Stimulated activated CD4-positive, alpha-beta T cell treated with anti-CD3 and anti-CD28 coated beads, TNF-alpha, amount 100 ng/mL, for 48 hours (primary cell): ENCODE measurements around the gene COPZ2.
"Not testable (repeated sequence)": the region's sequence is repeated elsewhere in the genome, so short reads cannot be mapped to it uniquely, and the experiment has no call there.

Experiments
- DNase-seq, 3 donors: peaks; one replicate each; pipeline ENCODE4 v3.0.0-alpha.2; 2020; ENCODE audit warnings: low read depth in 3 of 3

The COPZ2 gene

DNA sequence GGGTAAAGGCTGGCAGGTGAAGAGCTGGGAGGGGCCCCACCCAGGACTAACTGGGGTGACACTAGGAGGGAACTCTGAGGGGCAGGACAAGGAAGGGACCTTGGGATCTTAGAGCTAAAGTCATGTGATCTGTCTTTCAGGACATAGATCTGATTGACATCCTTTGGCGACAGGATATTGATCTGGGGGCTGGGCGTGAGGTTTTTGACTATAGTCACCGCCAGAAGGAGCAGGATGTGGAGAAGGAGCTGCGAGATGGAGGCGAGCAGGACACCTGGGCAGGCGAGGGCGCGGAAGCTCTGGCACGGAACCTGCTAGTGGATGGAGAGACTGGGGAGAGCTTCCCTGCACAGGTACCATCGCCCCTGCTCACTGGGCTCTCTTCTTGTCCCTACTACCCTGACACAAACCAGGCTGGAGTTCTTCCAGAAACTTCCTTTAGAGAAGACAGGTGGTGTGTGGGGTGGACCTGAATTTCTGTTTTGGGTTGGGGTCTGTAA is 18.7 kb upstream of the COPZ2 start:
- no peak for DNase-seq

DNA sequence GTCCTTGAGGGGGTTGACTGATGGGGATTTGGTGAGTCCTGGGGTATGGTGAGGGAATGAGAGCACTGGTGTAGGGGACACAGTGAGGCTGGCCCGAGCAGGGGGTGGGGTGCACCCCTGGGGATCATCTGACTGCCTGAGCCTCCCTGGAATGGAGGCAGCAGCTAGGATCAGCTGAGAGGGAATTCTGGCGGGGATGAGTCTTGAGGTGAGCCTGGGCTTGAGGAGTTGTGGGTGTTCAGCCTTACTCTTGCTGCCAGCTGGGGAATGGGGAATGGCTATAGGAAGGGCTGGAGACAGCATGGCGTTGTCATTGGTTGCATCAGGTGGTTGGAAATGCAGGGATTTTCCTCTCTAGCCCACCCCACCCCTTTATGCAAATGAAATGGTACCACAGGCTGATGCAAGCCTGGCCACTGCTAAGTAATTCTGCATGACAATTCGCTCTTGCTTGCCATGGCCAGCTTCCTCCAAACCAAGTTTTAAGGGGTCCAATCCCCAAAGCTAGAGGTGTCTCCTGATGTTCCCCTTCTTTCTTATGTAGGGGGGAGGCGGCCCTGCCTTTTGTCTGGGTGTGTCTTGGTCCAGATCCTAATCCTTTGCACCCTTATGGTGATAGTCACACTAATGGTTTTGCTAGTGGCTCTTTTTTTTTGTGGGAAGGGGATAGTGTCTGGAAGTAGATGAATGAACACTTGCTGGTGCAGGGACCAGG is 18.1 kb upstream of the COPZ2 start:
- DNase-seq, result peak; percentile 27 to 41 (median 36)

DNA sequence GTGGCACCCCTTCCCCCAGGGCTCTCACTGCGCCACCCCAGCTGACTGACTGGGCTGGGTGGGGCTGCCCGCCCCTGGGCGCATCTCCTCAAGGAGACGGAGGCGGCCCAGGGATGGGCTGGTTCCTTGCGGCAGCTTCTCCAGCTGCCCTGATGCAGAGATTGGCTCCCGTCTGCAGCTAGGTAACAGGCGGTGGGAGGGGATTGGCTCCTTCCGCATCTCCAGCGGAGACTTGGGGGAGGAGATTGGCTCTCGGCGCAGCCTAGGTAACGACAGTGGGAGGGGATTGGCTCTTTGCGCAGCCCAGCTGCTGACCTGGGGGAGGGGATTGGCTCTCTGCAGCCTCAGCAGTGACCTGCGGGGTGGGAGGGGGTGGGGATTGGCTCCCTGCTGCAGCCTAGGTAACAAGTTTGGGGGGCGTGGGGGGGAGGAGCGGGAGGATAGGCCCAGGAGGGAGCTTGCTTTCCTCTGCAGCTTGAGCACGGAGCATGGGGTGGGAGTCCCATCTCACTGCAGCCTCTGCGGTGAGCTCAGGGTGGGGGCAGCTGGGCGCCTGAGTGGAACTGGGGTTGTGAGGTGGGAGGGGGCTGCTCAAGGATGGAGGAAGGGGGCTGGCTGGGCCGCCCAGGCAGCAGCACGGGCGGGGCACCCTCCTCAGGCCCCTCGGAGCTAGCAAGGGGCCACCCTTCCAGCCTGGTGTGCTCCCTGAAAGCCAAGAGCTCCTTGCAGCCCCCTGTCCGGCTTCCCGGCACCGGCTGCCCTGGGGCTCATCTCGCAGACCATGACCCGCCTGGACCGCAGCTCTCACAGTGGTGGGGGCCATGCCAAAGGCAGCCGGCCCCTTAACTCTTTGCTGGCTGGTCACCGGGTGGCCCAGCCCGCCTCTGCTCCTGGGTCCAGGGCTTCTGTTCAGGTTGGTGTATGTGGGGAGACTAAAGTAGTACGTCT is 16.9 kb upstream of the COPZ2 start:
- DNase-seq, result no peak

DNA sequence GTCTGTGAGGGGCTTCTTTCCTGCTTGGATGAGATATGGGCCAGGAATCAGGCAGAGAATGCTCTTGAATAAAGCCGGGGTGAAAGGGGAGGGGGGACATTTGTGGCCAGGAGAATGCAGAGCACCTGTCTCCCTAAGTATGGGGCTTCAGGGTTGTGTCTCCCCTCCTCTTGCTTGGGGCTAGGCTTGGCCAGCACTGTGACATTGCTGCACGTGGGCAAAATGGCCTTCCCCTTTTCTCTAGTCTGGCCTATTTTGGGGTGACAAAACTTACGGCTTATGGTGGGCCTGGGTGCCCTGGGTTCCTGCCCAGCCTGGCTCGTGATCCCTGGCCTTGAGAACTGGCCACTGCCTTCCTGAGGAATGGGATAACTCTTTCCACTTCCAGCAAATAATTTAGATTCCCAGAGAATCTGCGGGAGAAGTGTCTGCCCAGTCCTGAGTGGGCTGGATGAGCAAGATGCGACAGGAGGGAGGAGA is 16.2 kb upstream of the COPZ2 start:
- DNase-seq, result no peak

DNA sequence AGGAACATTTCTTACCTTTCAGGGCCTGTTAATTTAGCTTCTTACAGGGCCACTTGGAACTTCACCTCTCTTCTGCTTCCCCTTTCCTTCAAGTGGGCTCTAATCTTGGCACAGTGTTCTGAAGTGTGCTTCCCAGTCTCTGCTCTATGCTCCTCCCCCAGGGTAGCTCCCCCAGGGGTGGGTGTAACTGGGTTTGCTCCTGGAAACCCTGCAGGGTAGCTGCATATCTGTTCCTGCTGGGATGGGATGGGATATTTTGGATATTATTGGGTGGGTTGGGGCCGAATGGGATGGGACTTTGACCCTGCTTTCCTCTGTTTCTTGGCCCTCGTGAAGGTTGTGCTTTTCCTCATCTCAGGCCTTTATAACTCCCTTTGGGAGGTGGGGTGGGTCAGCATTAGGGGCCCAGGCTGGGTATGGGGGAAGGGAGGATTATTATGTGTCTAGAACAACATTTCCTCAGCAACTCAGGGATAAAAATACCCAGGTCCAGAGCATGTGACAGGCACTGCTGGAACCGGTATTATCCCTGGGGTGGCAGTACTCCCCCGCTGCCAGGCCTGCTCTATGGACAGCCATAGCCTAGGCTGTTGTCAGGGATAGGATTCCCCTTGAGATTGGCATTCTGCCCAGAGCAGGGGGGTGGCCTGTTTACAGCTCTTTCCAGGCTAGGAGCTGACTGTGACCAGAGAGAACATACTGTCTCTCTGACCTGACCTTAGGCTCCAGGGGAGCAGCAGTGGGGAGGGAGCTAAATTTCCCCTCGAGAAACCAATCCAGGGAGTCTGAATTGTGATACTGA is 15.6 kb upstream of the COPZ2 start:
- DNase-seq, result no peak

DNA sequence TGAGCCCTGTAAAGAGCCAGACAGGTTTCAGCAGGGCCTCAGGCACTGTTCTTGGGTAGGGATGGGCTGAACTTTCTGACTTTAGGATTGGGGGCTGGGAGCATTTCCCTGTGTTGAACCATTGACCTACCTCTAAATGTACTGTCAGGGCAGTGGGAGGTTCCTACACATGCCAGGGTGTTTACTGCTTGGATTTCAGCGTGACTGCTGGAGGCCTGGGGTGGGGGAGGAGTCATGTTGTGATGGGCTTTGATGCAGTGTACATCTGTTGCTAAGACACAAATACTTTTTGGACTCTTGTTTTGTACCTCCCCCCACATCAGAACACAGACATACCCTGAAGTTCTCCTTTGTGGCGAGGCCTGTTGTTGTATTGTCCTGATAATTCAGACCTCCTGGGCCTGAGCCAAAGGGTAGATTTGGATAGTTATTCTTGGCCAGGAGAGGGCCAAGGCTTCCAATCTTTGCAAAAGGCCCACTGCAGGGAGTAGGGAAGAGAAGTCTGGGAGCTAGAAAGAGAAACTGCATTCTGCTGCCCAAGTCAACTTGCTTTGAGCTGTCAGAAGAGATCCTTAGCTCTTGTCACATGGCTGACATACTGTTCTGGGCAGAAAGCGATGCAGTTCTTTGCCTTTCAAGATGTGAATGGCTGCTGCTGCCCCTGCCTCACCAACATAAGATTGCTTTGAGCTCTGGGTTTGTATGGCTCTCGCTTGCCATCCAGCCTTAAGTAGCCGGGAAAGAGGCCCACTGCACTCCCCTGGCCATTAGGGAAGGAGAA is 14.3 kb upstream of the COPZ2 start:
- DNase-seq, result no peak

DNA sequence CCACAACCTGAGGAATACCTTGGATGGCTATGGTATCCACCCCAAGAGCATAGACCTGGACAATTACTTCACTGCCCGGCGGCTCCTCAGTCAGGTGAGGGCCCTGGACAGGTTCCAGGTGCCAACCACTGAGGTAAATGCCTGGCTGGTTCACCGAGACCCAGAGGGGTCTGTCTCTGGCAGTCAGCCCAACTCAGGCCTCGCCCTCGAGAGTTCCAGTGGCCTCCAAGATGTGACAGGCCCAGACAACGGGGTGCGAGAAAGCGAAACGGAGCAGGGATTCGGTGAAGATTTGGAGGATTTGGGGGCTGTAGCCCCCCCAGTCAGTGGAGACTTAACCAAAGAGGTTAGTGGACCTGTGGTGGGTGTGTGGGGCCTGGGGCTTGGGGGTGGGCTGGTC is 13.7 kb upstream of the COPZ2 start:
- no peak for DNase-seq

DNA sequence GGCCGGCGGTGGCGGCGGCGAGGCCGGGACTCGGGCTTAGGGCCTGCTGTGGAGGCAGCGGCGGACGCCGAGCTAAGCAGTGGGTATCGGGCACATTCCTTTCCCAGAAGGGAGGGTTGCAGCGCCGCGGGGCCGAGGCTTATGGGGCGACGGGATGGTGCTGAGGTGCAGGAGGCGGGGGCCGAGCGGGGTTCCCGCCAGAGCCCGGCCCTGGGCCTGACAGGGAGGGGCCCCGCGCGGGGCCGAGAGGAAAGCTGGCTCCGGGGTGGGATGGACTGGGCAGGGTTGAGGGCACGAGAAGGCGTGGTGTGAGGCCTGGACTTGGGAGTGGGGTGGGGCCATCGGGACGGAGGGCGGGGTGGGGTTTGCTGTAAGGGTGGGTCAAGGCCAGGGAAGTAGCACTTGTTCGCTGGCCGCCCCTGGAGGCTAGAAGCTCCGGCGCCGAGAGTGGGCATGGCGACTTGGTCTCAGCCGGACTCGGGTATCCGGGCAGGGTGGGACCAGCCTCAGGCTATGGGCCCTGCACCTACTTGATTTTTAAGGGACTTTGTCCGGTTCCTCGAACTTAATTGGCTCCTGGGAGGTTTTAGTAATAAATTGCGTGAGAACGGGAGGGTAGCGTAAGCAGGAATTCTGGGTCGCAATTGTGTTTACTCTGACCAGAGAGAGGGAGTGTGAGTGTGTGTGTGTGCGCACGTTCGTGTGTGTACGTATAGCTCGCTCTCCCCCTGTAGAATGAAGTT is 11.0 kb upstream of the COPZ2 start:
- no peak for DNase-seq

DNA sequence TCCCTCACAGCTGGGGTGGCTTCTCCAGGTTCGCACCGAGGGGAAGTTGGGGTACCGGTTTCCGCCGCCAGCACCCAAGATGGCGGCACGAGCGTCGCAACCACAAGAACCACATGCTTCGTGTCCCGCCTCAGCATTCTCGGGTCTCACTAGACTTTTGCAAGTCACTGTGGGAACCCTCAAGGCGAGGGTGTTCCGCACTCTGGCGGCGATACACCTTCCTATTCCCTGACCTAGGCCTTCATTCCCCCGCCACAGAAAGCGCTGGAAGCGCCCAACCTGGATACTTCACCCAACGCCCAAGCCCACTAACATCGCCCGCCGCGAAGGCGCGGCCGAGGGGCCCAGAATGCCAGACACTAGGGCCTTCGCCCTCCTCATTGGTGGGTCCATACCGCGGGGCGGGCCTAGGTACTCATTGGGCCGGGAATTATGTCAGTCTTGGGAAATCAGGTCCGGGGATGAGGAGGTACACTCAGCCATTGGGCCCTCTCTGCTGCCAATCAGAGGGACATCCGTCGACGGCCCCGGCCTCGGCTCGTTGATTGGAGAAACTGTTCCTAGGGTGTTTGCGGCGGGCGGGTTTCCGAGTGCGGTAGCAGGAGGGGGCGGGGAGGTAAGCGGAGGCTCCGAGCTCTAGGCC is 10.3 kb upstream of the COPZ2 start, which contains the start of gene NFE2L1:
NFE2L1 (plus strand) TSS at position 619 of the 643 bp plus-strand sequence. CDS start 2,760 bp downstream, outside the sequence.
- peak; percentile 92 to 99 (median 95) for DNase-seq

DNA sequence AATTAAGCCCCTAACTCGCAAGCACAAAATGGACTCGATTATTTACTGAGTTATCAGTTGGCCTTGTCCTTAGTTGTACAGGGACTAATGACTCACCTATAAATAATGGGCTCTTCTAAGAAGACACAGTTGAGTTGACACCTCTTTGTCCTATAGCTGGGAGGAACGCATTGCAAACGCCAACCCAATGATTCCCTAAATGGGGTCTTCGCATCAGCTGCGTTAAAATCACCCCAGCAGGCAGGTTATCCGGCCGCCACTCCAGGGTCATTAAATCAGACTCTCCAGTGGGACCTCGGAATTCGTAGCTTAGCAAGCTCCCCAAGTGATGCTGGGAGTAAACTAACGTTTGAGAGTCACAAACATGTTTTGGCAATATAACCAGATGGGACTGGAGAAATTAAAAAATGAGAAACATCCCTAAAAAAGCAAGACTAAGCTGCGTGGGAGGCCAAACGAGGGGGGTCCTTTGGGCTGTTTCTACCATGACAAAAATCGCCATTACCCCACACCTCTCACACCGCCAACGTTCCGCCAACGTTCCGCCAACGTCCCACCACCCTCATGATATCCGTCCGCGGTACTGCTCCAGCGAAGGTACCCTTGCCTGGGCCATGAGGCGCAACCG is 9.6 kb upstream of the COPZ2 start:
- no peak for DNase-seq

DNA sequence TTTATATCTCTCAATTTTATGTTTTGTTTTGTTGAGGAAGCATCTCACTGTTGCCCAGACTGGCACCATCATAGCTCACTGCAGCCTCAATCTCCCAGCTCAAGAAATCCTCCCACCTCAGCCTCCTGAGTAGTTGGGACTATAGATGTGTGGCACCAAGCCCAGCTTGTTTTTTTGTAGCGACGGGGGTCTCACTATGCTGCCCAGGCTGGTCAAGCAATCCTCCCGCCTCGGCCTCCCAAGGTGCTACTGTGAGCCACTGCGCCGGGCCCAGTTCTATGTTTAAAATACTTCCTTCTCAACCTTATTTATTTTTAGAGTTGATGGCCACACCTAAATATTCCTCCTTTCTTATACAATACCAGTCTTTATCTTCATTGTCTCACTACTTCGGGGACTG is 8.7 kb upstream of the COPZ2 start:
- no peak for DNase-seq

DNA sequence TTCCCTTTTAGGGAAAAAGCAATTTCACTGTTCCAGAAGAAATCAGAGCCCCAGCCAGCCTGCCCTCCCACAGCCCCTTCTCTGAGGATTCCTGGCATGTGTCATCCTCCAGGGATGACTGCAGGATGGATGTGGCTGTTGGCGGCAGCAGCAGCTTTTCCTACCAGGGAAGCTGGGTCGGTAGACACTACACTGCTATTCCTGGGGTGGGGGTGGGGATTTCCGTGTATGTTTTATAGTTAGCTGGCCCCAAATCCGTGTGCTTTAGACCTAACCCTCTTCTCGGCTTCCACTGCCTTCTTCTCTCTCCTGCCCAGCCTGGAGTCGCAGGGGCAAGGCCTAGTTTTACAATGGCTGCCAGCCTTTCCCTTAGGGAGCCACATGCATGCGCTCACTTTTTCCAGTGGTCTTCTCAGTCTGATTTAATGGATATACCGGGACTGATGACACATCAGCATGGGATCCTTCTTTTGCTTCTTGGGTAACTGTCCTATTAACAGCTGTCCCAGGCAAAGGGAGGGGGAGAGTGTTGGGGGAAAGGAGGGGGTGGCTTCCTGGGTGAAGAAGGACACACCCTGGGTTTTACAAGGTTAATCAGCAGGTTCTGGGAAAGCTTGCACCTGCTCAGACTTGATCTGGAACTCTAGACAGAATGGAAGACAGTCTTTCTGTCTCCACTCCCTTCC is 7.9 kb upstream of the COPZ2 start:
- no peak for DNase-seq

DNA sequence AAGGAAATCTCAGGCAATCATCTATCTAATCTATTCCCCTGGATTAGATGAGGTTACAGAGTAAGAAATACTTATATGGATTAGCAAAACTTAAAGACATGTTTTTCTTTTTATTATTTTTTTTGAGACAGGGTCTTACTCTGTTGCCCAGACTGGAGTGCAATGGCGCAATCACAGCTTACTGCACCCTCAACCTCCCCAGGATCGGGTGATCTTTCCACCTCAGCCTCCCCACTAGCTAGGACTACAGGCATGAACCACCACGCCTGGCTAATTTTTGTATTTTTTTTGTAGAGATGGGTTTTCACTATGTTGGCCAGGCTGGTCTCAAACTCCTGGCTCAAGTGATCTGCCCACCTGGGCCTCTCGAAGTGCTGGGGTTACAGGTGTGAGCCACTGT is 7.3 kb upstream of the COPZ2 start:
- no peak for DNase-seq

DNA sequence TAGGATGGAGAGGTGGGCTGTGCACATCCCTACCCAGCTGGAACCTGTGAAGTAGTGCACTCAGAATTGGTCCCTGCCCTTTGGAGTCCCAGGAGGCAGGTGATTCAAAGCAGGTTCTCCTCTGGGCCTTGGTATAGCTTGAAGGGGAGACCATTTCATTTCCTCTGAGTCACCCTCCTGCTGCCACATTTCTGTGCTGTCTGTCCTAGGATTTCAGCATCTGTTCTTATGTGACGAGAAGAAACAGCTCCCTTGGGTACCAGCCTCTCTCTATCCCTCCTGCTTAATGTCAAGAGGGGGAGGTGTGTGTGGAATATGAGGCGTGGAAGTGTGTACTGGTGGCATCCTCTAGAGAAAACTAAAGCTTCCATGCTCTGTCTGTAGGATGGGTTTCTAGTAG is 5.6 kb upstream of the COPZ2 start:
- DNase-seq, result no peak

DNA sequence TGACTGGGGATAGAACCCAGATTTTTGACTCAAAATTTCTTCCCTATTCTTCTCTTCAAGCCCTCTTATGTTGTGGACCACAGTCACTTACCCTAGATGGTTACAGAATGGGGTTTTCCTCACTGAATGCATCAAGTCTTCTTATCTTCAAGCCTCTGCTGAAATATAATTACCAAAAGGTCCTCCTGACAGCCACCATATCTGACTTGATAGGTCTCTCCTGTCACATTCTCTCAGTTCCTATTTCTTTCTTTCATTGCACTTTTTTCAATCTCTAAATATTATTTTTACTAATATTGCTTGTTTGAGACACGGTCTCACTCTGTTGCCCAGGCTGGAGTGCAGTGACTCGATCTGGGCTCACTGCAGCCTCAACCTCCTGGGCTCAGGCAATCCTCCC is 1.1 kb upstream of the COPZ2 start:
- DNase-seq, result no peak

DNA sequence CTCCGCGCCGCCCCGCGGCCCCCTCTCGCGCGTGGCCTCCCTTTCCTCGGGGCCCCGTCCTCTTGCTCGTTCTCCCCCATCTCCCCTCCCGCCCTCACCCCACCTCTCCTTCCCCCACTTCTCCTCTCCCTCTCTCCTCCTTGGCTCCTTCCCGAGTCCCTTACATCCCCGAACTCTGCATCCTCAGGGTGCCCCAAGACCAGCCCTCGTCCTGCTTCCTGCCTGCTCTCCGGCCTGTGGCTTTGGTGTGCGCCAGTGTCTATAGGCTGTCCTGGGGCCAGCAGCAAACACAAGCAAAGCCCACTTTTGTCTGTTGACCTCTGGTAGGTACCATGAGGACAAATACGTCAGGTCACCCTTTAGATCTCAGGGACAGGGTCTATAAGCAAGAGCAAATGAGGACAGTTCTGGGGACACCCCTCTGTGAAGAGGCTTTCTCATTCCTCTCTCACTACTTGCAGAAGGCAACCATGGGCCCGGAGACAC is 284 bp upstream of the COPZ2 start:
- DNase-seq, result no peak

DNA sequence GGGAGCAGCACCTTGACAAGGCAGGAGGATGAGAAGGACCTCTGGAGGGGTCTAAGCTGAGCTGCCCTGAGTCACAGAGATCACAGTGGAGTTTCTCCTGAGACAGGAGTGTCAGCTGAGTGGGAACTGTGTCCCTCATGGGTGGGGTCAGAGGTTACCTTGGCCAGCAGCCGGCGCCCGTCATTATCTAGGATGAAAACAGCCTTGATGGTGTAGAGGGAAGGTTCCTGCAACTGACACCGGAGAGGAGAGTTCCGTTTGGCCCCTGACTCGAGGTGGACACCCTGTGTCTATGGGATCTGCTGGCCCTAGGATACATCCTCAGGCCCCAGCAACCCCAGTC is 933 bp downstream of the COPZ2 start:
- no peak for DNase-seq

DNA sequence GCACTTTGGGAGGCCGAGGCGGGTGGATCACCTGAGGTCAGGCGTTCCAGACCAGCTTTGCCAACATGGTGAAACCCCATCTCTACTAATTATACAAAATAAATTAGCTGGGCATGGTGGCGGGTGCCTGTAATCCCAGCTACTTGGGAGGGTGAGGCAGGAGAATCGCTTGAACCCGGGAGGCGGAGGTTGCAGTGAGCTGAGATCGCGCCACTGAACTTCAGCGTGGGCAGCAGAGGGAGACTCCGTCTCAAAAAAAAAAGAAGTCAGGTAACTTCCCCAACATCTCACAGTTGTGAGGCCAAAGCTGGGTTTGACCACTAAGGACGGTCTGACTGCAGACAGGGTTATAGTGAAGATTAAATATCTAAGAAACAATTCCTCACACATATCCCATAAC is 2.9 kb downstream of the COPZ2 start:
- not testable (repeated sequence) for DNase-seq

DNA sequence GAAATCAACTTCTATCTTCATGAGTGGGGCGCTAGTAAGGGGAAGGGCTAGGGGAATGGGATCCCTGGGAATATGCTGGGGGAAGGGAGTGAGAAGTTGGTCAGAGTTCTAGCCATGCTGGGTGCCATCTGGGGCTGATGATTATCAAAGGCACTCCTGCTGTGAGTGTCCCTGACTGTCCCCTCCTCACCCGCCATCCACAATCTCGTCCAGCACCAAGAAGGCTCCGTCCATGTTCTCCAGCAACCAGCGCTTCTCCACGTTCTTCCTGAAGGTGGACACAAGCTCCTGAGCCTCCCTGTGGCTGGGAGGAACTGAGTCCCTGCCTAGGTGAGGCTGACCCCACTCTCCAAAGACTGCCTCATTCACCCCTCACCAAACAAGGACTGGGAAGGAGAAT is 5.6 kb downstream of the COPZ2 start:
- no peak for DNase-seq
